ENCODE data around the gene MYO1D. TPM values are rescaled to one million over a fixed set of nuclear protein-coding genes. Genes with fewer than 3 reads are reported as not detected.

The MYO1D gene
- total RNA-seq, 2 donors from 2014 or later, result 21.4 to 48.3 TPM

DNA sequence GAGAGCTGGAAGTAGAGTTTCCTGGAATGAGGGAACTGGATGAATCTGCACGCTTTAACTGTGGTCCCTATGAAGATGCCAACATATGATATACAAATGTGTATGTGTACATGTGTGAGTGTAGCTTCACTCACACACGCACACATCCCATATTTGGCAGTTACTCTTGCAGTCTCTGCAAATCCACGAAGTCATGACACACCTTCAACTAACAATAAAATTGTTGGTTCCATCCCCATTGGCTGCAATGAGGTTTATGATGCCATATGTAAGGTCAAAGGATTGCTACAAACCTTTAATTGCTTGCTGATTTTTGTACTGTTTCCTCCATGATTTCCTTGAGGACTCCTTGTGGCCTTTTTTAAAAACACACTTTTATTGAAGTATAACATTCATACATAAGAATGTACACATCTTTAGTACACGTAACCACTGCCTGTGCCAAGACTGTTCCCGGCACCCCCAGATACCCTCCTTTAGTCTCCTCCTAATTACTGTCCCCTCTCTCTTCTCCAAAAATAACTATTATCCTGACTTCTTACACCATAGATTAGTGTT, 22.0 kb downstream of the MYO1D start:
- Histone ChIP-seq H3K9me3 (no peaks in the 10 kb centered on the region), H3K27ac (no peak overlapping the region), H3K27me3 (no peaks in the 10 kb centered on the region), H3K4me3 (no peak overlapping the region), H3K36me3 (replicated peaks in 1 of 2; ENCODE audit: insufficient read depth in 1 of 2, low read depth in 2 of 2) (no peaks in the 10 kb centered on the region), H3K4me1 (peaks cover 10% of the 10 kb centered on the region)
- 85 to 87% methylated on average over 5 of the region's 5 CpGs for WGBS, 2 donors
- TF ChIP-seq, protein P1, sequence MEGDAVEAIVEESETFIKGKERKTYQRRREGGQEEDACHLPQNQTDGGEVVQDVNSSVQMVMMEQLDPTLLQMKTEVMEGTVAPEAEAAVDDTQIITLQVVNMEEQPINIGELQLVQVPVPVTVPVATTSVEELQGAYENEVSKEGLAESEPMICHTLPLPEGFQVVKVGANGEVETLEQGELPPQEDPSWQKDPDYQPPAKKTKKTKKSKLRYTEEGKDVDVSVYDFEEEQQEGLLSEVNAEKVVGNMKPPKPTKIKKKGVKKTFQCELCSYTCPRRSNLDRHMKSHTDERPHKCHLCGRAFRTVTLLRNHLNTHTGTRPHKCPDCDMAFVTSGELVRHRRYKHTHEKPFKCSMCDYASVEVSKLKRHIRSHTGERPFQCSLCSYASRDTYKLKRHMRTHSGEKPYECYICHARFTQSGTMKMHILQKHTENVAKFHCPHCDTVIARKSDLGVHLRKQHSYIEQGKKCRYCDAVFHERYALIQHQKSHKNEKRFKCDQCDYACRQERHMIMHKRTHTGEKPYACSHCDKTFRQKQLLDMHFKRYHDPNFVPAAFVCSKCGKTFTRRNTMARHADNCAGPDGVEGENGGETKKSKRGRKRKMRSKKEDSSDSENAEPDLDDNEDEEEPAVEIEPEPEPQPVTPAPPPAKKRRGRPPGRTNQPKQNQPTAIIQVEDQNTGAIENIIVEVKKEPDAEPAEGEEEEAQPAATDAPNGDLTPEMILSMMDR (IDR thresholded peaks at IDR 0.05), result no peak
- TF ChIP-seq POLR2A (IDR thresholded peaks at IDR 0.05), result no peak
- ATAC-seq (no peak), DNase-seq (no peak)
- intact Hi-C loops (cut with DNase I), result no loop called here

DNA sequence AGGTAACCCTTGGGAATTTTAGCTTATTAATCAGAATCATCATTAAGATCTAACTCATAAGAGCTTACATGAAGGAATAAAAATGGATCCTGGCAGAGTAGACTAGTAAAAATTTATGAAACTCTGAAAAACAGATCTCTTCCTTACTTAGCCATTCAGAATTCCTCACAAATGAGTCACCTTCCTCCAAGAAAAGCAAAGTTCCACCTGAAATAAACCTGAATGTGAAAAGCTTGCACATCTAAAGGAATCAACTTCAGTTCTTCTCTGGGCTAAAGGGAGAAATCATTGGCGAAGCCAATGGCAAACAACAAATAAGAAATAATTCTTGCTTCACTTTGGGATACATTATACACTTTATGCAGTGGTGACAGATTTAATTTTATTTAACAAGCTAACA, 22.7 kb downstream of the MYO1D start:
- H3K4me1 ChIP-seq, result peaks cover 4% of the 10 kb centered on the region
- TF ChIP-seq, protein P1 (IDR thresholded peaks at IDR 0.05), result no peak
- TF ChIP-seq POLR2A (IDR thresholded peaks at IDR 0.05), result no peak
- H3K27ac ChIP-seq, result no peak overlapping the region
- WGBS, 2 donors, result 94 to 96% methylated on average over 1 of the region's 1 CpG
- DNase-seq (no peak), ATAC-seq (no peak)
- H3K36me3 ChIP-seq (replicated peaks in 1 of 2; ENCODE audit: insufficient read depth in 1 of 2, low read depth in 2 of 2), result no peaks in the 10 kb centered on the region
- H3K27me3 ChIP-seq, result no peaks in the 10 kb centered on the region
- intact Hi-C loops (cut with DNase I), result no loop called here
- H3K9me3 ChIP-seq, result no peaks in the 10 kb centered on the region
- H3K4me3 ChIP-seq, result no peak overlapping the region

DNA sequence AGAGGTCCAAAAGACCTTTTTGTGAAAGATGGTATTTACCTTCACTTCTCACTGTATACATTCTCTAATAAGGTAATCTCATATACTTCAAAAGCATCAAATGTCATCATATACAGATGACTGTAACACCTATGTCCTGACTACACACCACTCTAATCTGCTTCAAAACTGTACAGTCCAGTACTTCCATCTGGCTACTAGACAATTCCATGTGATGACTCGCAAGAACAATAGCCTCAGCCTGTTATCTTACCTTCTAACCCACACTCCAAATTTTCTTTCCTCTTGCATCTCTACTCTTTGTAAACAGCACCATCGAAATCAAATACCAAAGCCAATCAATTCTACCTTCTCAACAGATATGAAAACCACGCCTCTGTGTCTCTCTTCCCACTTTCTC, 24.1 kb downstream of the MYO1D start:
- no peaks in the 10 kb centered on the region for H3K27me3 ChIP-seq
- no peaks in the 10 kb centered on the region for H3K36me3 ChIP-seq (replicated peaks in 1 of 2; ENCODE audit: insufficient read depth in 1 of 2, low read depth in 2 of 2)
- H3K27ac ChIP-seq, result no peak overlapping the region
- WGBS, 2 donors, result 77 to 79% methylated on average over 3 of the region's 3 CpGs
- DNase-seq (no peak), ATAC-seq (no peak)
- H3K4me1 ChIP-seq, result no peaks in the 10 kb centered on the region
- no peak for TF ChIP-seq POLR2A (IDR thresholded peaks at IDR 0.05)
- H3K9me3 ChIP-seq, result no peaks in the 10 kb centered on the region
- intact Hi-C loops (cut with DNase I), result no loop called here
- no peak overlapping the region for H3K4me3 ChIP-seq

DNA sequence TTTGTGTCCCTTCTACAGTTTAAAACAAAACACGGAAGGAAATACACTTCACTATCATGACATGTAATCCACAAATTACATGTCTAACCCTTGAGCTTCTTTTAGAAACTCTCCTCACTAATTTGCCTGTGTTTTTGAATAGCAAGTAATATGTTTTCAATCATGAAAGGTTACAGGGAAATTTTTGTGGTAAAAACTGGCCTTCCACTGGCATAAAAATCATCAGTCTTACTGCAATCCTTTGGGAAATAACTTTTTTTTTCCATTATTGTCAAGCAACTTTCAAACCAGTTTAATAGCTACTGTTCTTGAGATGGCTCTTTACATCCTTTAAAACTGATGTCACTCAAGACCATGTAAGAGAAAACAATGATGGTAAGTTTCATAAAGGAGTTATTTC, 27.0 kb downstream of the MYO1D start:
- H3K9me3 ChIP-seq, result no peaks in the 10 kb centered on the region
- no peak overlapping the region for H3K27ac ChIP-seq
- ATAC-seq, result no peak
- no peak for DNase-seq
- intact Hi-C loops (cut with DNase I), result no loop called here
- no peaks in the 10 kb centered on the region for H3K36me3 ChIP-seq (replicated peaks in 1 of 2; ENCODE audit: insufficient read depth in 1 of 2, low read depth in 2 of 2)
- WGBS, 2 donors, result 91 to 95% methylated on average over 1 of the region's 1 CpG
- no peak overlapping the region for H3K4me3 ChIP-seq
- no peaks in the 10 kb centered on the region for H3K27me3 ChIP-seq
- H3K4me1 ChIP-seq, result no peaks in the 10 kb centered on the region
- TF ChIP-seq POLR2A (IDR thresholded peaks at IDR 0.05), result no peak
- TF ChIP-seq, protein P1 (IDR thresholded peaks at IDR 0.05), result no peak

DNA sequence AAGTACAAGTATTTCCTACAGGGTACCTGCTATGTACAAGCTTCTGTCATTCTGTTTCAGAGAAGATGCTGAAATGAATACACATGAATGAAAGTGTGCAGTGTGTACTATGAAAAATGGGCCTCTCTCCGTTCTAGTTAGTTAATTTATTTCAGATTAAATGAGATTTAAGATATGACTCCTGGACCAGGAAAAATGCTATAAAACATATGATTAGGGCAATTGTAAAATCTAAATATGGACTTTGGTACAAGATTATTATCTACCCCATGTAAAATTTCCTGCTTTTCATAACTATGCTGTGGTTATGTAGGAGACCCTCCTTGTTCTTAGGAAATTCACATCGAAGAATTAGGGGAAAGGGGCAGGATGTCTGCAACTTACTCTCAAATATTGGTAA, 28.9 kb downstream of the MYO1D start:
- no peak for TF ChIP-seq POLR2A (IDR thresholded peaks at IDR 0.05)
- TF ChIP-seq, protein P1 (IDR thresholded peaks at IDR 0.05), result no peak
- H3K4me1 ChIP-seq, result no peaks in the 10 kb centered on the region
- DNase-seq (no peak), ATAC-seq (no peak)
- 51 to 59% methylated on average over 2 of the region's 2 CpGs for WGBS, 2 donors
- no peaks in the 10 kb centered on the region for H3K9me3 ChIP-seq
- H3K27me3 ChIP-seq, result no peaks in the 10 kb centered on the region
- no peak overlapping the region for H3K4me3 ChIP-seq
- H3K27ac ChIP-seq, result no peak overlapping the region
- intact Hi-C loops (cut with DNase I), result no loop called here
- no peaks in the 10 kb centered on the region for H3K36me3 ChIP-seq (replicated peaks in 1 of 2; ENCODE audit: insufficient read depth in 1 of 2, low read depth in 2 of 2)

Measured in body of pancreas (tissue), 4 donors.